WI38 (cell line): Measurements from ENCODE around the gene NRP1.

ENCODE experiments used
- H3K4me3 ChIP-seq: 2 replicates; pipeline ENCODE4 v1.5.1; 2011; ENCODE audit warnings: low read depth, mild to moderate bottlenecking, control low read depth, low read length
- TF ChIP-seq, protein P1 (sequence below): IDR thresholded peaks from 2 replicates; pipeline ENCODE4 v1.5.1; 2012; ENCODE audit warnings: low read depth, mild to moderate bottlenecking, control low read depth, low read length

The NRP1 gene

DNA sequence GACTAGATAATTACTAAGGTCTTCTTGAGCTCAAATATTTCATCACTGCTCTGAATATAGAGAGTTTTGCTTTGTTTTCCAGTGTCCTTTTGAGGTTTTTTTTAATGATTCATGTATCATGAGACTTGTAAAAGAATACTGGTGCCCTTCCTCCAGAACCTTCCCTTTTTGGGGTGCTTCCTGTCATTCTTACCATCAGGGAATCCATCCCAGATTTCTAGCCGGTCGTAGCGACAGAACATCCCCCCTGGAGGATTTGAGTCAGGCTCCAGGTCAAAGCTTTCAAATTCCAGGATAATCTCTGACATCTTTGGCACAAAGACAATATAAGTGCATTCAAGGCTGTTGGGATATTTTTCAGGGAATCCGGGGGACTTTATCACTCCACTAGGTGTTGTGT, 71.0 kb downstream of the NRP1 start:
- TF ChIP-seq, protein P1, sequence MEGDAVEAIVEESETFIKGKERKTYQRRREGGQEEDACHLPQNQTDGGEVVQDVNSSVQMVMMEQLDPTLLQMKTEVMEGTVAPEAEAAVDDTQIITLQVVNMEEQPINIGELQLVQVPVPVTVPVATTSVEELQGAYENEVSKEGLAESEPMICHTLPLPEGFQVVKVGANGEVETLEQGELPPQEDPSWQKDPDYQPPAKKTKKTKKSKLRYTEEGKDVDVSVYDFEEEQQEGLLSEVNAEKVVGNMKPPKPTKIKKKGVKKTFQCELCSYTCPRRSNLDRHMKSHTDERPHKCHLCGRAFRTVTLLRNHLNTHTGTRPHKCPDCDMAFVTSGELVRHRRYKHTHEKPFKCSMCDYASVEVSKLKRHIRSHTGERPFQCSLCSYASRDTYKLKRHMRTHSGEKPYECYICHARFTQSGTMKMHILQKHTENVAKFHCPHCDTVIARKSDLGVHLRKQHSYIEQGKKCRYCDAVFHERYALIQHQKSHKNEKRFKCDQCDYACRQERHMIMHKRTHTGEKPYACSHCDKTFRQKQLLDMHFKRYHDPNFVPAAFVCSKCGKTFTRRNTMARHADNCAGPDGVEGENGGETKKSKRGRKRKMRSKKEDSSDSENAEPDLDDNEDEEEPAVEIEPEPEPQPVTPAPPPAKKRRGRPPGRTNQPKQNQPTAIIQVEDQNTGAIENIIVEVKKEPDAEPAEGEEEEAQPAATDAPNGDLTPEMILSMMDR, result no peak
- no peak overlapping the region for H3K4me3 ChIP-seq

DNA sequence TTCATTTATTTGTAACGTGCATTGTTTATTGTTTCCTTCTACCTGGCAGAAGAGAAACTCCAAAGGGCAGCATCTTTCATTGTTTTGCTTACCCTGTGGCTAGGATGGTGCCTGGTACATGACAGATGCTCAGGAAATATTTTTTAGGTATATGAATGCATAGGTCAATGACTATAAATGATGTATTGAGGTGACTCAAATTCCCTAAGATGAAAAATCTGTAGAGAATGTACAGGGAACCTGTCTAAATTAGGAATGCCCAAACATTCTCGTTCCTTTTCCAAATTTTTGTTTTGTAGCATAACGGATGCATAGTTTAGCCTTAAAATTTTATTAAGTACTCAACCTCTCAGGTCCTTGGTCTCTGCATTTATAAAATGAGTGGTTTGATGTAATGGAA, 71.6 kb downstream of the NRP1 start:
- TF ChIP-seq, protein P1, result no peak
- no peak overlapping the region for H3K4me3 ChIP-seq

DNA sequence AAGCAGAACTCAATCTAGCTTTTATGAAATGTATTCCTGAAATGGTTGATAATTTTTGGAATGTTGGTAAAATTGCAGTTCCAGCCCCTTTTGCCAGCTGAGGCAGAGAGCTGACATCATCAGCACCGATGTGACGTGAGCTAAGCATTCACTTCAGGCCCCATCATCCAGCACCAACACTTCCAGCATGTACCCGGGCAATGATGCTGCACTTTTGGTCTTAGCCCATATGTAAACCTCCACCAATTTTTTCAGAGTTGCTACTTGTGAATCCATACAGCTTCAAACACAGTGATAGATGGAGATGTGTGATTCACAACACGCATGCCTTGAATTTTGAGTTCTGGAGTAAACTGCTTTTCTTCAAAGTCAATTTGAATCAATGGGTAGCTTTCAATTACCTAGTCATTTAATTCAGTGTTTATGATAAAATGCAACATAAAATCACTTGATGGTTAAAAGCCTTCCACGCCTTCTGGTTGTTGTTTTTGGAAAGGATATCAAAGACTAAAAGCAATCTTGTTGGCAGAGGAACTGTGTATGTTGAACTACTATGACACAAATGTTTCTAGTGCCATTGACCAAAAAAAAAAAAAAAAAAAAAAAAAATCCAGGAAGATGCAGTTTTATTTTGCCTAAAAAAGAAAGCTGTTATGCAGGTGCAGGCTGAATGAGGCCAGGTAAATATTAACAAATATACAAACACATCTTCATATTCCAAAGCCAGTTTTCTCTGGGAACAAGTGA, 73.9 kb downstream of the NRP1 start:
- TF ChIP-seq, protein P1, result no peak
- no peak overlapping the region for H3K4me3 ChIP-seq

DNA sequence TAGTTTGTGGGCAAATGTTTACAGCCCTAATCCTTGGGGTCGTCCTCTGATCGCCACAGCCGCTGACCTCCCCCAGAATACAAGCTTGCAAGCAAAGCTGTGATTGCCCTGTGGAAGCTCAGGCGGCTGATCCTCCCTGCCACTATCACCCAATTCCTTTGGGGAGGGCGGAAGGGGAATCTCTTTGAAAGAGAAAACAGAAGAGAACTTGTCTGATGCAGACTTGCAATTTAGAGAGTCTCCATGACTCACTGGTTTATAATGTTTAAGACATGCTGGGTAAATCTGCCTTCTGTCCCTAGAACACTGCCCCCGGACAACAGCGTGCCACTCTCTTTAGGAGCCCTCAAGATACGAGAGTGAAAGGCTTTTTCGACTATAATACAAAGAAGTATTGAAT, 75.5 kb downstream of the NRP1 start:
- TF ChIP-seq, protein P1, result no peak
- 0 out of 2 replicates have a peak overlapping the region, but pooled peaks have one; percentile 9 for H3K4me3 ChIP-seq

DNA sequence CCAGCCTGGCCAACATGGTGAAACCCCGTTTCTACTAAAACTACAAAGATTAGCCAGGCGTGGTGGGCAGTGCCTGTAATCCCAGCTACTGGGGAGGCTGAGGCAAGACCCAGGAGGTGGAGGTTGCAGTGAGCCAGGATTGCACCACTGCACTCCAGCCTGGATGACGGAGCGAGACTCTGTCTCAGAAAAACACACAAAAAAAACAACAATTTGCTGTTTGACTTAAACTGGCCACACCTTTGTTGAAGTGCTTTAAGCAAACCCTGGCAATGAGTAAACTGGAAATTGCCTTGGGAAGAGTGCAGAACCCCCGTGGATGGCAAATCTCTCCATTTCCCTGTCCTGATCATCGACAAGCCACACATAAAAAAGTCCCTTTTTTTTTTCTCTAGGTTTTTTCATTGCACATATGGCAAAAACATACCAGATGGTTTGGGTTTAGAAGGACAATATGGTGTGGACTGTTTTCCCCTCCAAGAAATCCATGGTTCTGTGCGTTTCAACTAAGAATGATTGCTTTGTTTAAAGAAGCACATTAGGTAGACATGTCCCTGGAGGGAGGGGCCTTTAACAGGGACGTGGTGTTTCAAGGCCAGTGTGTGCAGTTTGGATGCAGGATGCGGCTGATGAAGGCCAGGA, 76.9 kb downstream of the NRP1 start:
- no peak overlapping the region for H3K4me3 ChIP-seq
- TF ChIP-seq, protein P1, result no peak

DNA sequence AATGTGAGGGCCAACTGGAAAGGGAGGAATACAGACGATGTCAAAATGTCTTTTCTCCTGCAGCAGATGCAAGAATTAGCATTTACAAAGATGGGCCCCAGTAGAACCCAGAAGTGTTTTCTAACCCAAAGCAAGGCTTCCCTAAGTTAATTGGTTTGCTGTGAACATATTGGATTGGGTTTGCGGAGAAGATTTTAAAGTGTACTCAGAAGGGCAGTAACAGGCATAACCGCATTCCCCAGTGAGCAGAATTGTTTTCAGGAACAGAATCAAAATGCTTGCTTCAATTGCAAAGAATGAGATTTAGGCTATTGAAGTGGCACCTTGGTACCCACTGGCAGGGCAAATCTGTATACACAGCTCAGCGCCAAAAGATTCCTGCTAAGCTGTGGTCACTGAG, 78.0 kb downstream of the NRP1 start:
- TF ChIP-seq, protein P1, result no peak
- no peak overlapping the region for H3K4me3 ChIP-seq

DNA sequence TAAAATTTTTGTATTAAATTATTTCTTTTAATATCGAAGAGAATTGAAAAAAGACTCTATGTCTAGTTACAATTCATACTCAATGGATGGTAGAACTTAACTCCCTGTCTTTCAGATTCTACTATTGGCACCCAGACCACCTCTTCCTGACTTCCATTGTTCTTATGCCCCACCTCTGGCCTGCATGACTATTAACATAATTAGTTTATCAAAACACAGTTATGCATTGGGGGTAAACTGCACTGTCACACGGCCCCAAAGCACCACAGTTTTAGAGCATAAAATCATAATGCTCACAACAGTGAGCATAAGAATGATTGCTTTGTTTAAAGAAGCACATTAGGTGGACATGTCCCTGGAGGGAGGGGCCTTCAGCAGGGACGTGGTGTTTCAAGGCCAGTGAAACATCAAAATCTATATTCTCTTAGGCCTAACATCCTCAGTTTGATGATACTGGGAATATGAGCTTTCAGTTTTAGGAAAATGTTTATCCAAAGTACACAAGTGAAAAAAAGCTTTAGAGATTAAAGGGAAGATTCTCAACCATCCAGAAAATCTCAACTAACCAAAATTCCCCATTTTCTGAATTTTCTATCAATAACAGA, 79.8 kb downstream of the NRP1 start:
- TF ChIP-seq, protein P1, result no peak
- H3K4me3 ChIP-seq, result no peak overlapping the region
